Common myeloid progenitor, CD34-positive (primary cell): Measurements from ENCODE around the gene SLC23A1.

ENCODE experiments used
- CTCF ChIA-PET: fragments of 350-600 bp; sonication (Branson Sonifier 250); formaldehyde crosslinking; loops from one replicate; lab custom pipeline; 2021; ENCODE audit warnings: antibody characterized with exemption; lab: Charles Lee
- POLR2A ChIA-PET: fragments of 350-600 bp; sonication (Branson Sonifier 250); formaldehyde crosslinking; loops from one replicate; lab custom pipeline; 2021; ENCODE audit warnings: antibody characterized with exemption; lab: Charles Lee
- DNase-seq, 3 donors: peaks; one replicate each; pipeline versions ENCODE4 v3.0.0 to v3.0.0-alpha.2; 2013
- H3K27ac ChIP-seq, 2 experiments: 1 replicate in 1 of 2; 2 replicates in 1 of 2; pipeline ENCODE4 v1.7.0; 2013; ENCODE audit warnings: inconsistent platforms in 2 of 2, low read length in 2 of 2, mild to moderate bottlenecking in 2 of 2, low read depth in 1 of 2, moderate library complexity in 1 of 2; ENCODE audit not compliant: severe bottlenecking in 2 of 2, insufficient read depth in 1 of 2, poor library complexity in 1 of 2
- H3K27me3 ChIP-seq, 5 experiments: replicated peaks in 2 of 5; 1 replicate in 3 of 5; 2 replicates in 2 of 5; pipeline versions ENCODE4 v1.6.1 to v1.7.0; 2013; ENCODE audit warnings: low read length in 4 of 5, mild to moderate bottlenecking in 2 of 5, moderate library complexity in 2 of 5, inconsistent platforms in 1 of 5; ENCODE audit not compliant: insufficient read depth in 5 of 5, control insufficient read depth in 4 of 5
- H3K36me3 ChIP-seq, 4 experiments: 1 replicate in 2 of 4; 2 replicates in 2 of 4; pipeline versions ENCODE4 v1.6.1 to v1.7.0; 2013; ENCODE audit warnings: low read length in 3 of 4, control low read depth in 1 of 4, mild to moderate bottlenecking in 1 of 4; ENCODE audit not compliant: control insufficient read depth in 4 of 4, insufficient read depth in 4 of 4
- H3K4me1 ChIP-seq, 4 experiments: 1 replicate in 3 of 4; 2 replicates in 1 of 4; pipeline versions ENCODE4 v1.6.1 to v1.7.1; 2013; ENCODE audit warnings: low read length in 3 of 4, mild to moderate bottlenecking in 3 of 4, control low read depth in 1 of 4, inconsistent platforms in 1 of 4, moderate library complexity in 1 of 4; ENCODE audit not compliant: control insufficient read depth in 4 of 4, insufficient read depth in 4 of 4; ENCODE audit errors: control extremely low read depth in 1 of 4
- H3K4me3 ChIP-seq, 7 experiments: 1 replicate in 4 of 7; 2 replicates in 3 of 7; pipeline versions ENCODE4 v1.5.1 to v1.7.0; 2013; ENCODE audit warnings: mild to moderate bottlenecking in 7 of 7, low read length in 6 of 7, moderate library complexity in 6 of 7, inconsistent platforms in 2 of 7, low read depth in 2 of 7, control low read depth in 1 of 7; ENCODE audit not compliant: insufficient read depth in 4 of 7, control insufficient read depth in 1 of 7; ENCODE audit errors: extremely low read depth in 1 of 7
- H3K9me3 ChIP-seq, 5 experiments: 1 replicate in 4 of 5; 2 replicates in 1 of 5; pipeline versions ENCODE4 v1.6.1 to v1.7.1; 2013; ENCODE audit warnings: low read length in 4 of 5, mild to moderate bottlenecking in 2 of 5, inconsistent platforms in 1 of 5, low read depth in 1 of 5, moderate library complexity in 1 of 5; ENCODE audit not compliant: control insufficient read depth in 4 of 5, insufficient read depth in 2 of 5; ENCODE audit errors: control extremely low read depth in 1 of 5
- WGBS: methylation state at CpG from one replicate; pipeline ENCODE4 v1.1.5; 2013; ENCODE audit not compliant: insufficient coverage; 5-methylcytosine and 5-hydroxymethylcytosine counted together

Gene SLC23A1

DNA sequence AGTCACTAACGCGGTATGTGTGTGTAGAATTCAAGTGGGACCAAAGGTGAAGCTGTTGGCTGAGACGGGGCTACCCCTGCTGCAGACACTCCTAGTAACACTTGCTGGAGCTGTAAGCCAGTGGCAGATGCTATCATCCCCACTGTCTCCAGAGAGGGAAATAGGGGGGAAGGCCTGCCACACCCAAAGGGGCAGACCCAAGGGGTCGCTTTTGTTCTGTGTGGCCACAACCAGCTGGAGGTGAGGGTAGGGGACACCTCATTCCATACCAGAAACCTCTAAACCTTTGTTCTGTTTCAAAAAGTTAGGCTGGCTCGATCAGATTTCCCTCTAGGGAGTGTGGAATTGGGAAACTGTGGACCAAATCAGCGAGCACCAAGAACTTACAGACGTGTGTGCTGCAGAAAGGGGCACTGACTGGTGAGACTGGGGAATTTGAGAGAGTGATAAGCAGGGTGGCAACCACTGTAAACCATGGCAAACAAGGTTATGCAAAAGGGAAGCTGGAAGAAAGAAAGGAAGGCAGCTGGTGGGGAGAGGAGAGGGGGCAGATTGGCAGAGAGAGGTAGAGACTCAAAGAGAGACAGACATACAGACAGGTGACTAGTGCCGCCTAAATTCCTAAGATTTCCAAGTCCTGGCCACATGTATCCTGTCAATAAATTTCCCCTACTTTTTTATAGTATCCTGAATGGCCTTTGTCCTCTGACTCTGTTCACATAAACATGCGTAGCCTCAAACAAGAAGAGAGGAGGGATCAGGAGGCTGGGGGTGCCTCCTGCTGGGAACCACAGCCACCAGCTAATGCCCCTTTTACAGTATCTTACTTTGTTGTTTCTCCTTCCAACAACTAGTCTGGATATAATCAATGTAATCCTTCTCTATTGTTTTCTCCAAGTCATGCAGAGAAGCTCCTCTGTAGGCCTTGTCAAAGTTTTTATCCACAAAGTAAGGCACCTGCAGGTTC is 36.4 kb upstream of the SLC23A1 start:
- peaks cover 4 to 52% (median 37%) of the 10 kb centered on the region in 4 experiments for H3K4me1 ChIP-seq
- H3K27ac ChIP-seq: no peak overlapping the region
- CTCF ChIA-PET: interaction anchor here (1.0 to 17.0 kb wide), 26 partner anchors 10 to 214 kb away, joined by 3 to 359 read pairs (median 5); partner anchors contain the start of genes DNAJC18, PROB1, SPATA24 and STING1
- H3K27me3 ChIP-seq: no peaks in the 10 kb centered on the region
- whole genome bisulfite sequencing: 55% methylated on average over 5 of the region's 9 CpGs
- H3K9me3 ChIP-seq: no peaks in the 10 kb centered on the region
- no peak overlapping the region for H3K4me3 ChIP-seq
- POLR2A ChIA-PET: interaction anchor here (0.6 to 1.4 kb wide), 3 partner anchors 94 to 147 kb away, joined by 3 to 4 read pairs (median 3); no protein-coding TSS in a partner anchor
- peaks cover 3 to 33% (median 17%) of the 10 kb centered on the region in 4 experiments for H3K36me3 ChIP-seq
- peak in 2 of 3 donors; percentile 34 to 38 for DNase-seq

DNA sequence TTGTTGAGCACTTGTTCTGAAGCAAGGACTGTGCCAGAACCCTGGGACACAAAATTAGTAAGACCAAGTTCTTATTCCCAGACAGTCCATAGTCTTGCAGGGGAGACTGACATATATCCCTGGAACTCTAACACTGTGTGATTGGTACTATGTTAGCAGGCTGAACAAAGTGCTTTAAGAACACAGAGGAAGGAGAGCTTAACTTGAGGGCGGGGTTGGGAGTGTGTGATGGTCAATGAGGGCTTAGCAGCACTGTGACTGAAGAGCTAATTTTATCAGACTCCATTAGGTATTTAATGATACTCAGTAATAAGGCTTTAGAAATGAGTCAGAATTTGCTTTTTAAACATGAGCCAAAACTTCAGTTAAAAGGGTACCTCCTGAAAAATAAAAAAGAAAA is 35.7 kb upstream of the SLC23A1 start:
- Histone ChIP-seq H3K4me3 (no peak overlapping the region), H3K4me1 (peaks cover 4 to 49% (median 37%) of the 10 kb centered on the region in 4 experiments), H3K27me3 (no peaks in the 10 kb centered on the region), H3K9me3 (no peaks in the 10 kb centered on the region), H3K36me3 (peaks cover 3 to 29% (median 15%) of the 10 kb centered on the region in 4 experiments), H3K27ac (no peak overlapping the region)
- no peak for DNase-seq
- ChIA-PET POLR2A (interaction anchor here (1.4 kb wide), 1 partner anchor 95 kb away, joined by 4 read pairs; no protein-coding TSS in a partner anchor), CTCF (interaction anchor here (1.0 to 17.0 kb wide), 13 partner anchors 9 to 131 kb away, joined by 3 to 359 read pairs (median 6); partner anchors contain the start of genes DNAJC18 and PROB1)
- WGBS: 100% methylated on average over 1 of the region's 1 CpG

DNA sequence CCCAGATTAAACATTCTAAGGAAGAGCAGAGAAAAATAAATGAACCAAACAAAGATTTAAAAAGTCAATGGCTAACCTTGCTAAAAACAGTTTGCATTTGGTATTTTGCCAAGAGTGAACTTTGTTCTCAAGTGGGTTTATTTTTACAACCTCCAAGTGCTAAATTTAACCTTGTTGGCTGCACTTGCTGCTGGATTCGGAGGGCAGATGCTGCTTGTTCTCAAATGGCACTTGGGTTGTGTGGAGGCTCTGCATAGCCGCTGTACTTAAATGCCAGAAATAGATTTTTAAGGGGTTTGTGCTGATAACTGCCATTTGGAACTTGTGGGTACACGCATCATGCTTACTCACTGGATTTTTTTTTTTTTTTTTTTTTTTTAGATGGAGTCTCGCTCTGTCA is 34.1 kb upstream of the SLC23A1 start:
- ChIA-PET POLR2A (no interaction called here), CTCF (interaction anchor here (0.6 to 17.0 kb wide), 6 partner anchors 8 to 359 kb away, joined by 3 to 359 read pairs (median 6); partner anchors contain the start of gene SPATA24)
- no peaks in the 10 kb centered on the region for H3K9me3 ChIP-seq
- 17% methylated on average over 1 of the region's 4 CpGs for WGBS
- DNase-seq: peak in 2 of 3 donors; percentile 75 to 84
- H3K27me3 ChIP-seq: no peaks in the 10 kb centered on the region
- peaks cover 4 to 49% (median 36%) of the 10 kb centered on the region in 4 experiments for H3K4me1 ChIP-seq
- H3K36me3 ChIP-seq: peaks cover 5 to 34% (median 16%) of the 10 kb centered on the region in 4 experiments
- H3K4me3 ChIP-seq: peak overlapping the region in 1 of 7 experiments; percentile 38
- peak overlapping the region in 1 of 2 experiments; percentile 44 for H3K27ac ChIP-seq

DNA sequence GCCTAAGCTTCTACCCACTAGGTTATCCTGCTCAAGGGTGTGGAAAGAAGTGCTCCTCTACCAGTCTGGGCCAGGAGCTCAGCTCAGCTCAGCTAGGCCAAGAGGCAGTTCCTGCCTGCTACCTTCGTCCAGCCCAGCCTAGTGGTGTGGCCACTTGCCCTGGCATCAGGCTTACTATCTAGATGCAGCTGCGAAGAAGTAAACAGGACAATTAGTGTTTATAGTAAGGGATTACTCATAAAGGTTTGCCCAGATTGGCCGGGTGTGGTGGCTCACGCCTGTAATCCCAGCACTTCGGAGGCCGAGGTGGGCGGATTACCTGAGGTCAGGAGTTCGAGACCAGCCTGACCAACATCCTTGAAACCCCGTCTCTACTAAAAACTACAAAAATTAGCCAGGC is 33.6 kb upstream of the SLC23A1 start:
- H3K4me3 ChIP-seq: no peak overlapping the region
- no peaks in the 10 kb centered on the region for H3K9me3 ChIP-seq
- no peaks in the 10 kb centered on the region for H3K27me3 ChIP-seq
- POLR2A ChIA-PET: interaction anchor here (0.6 kb wide), 1 partner anchor 86 kb away, joined by 3 read pairs; no protein-coding TSS in a partner anchor
- H3K4me1 ChIP-seq: peaks cover 4 to 49% (median 36%) of the 10 kb centered on the region in 4 experiments
- DNase-seq: no peak
- CTCF ChIA-PET: interaction anchor here (1.1 to 17.0 kb wide), 2 partner anchors 13 to 97 kb away, joined by 3 to 359 read pairs; no protein-coding TSS in a partner anchor
- WGBS: 100% methylated on average over 8 of the region's 9 CpGs
- peaks cover 5 to 34% (median 16%) of the 10 kb centered on the region in 4 experiments for H3K36me3 ChIP-seq
- H3K27ac ChIP-seq: no peak overlapping the region

DNA sequence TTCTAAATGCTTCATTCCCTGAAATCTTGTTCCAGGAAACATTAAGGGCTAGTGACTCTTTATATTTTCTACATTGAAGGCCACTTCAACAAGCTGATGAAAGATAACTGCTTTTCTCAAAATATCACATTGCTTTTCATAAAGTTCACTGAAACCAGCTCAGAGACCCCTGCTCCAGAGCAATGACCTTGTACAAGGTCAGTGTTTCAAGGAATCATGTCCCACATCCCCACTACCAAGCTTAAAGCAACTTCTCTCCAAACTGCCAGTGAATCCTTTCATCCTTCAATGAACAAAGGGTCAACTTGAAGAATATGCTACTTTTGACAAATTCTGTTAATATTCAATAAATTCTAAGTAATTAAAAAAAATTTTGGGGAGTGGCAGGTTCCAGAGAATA is 32.8 kb upstream of the SLC23A1 start:
- DNase-seq: no peak
- H3K4me1 ChIP-seq: peaks cover 4 to 49% (median 36%) of the 10 kb centered on the region in 4 experiments
- no peak overlapping the region for H3K4me3 ChIP-seq
- H3K27me3 ChIP-seq: no peaks in the 10 kb centered on the region
- ChIA-PET POLR2A (interaction anchor here (0.6 kb wide), 1 partner anchor 87 kb away, joined by 3 read pairs; no protein-coding TSS in a partner anchor), CTCF (interaction anchor here (0.7 to 17.0 kb wide), 8 partner anchors 9 to 218 kb away, joined by 3 to 359 read pairs (median 4); no protein-coding TSS in a partner anchor)
- H3K36me3 ChIP-seq: peaks cover 5 to 28% (median 14%) of the 10 kb centered on the region in 4 experiments
- no peak overlapping the region for H3K27ac ChIP-seq
- H3K9me3 ChIP-seq: no peaks in the 10 kb centered on the region

- Histone ChIP-seq H3K27ac (no peak overlapping the region), H3K4me3 (no peak overlapping the region), H3K27me3 (no peaks in the 10 kb centered on the region), H3K9me3 (no peaks in the 10 kb centered on the region), H3K36me3 (peaks cover 4 to 25% (median 12%) of the 10 kb centered on the region in 4 experiments), H3K4me1 (peaks cover 4 to 49% (median 36%) of the 10 kb centered on the region in 4 experiments)
- CTCF ChIA-PET: interaction anchor here (0.7 to 17.0 kb wide), 8 partner anchors 9 to 219 kb away, joined by 3 to 359 read pairs (median 4); partner anchors contain the start of gene SPATA24
- no peak for DNase-seq
- POLR2A ChIA-PET: no interaction called here
- 91% methylated on average over 8 of the region's 8 CpGs for WGBS
These were observed 32.2 kb upstream of the SLC23A1 start for GRCh38 chr5:139415221-139415861.
